ENCODE data around the gene IQGAP1.

IQGAP1 gene

DNA sequence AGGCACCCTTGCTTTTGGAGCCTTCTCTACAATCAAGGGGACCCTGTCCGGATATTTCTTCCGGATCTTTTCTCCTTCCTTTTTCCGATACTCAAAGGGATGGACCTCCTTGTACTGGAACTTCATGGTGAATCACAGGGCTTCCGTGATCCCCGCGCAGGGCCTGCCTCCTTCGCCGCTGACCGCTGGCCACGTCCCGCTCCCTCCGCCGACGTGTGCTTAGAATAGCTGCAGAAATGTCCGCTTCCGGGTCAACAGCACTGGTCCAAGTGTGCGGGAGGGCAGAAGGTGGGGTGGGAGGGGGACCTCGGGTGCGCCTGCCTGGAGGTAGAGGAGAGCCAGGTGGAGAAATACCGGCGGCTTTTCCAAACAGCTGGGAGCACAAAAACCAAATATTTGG, 39.0 kb upstream of the IQGAP1 start:
- Histone ChIP-seq H3K36me3 (ENCODE audit: control insufficient read depth in 2 of 2, insufficient read depth in 1 of 2, low read length in 2 of 2) (no peaks in the 10 kb centered on the region; a peak in 1 of 3 replicates), H3K4me3 (ENCODE audit: low read depth, low read length) (no peak overlapping the region), H3K9me3 (ENCODE audit: control insufficient read depth, insufficient read depth, low read depth, low read length) (no peaks in the 10 kb centered on the region), H3K27ac (ENCODE audit: extremely low read depth, low read depth, low read length) (no peak overlapping the region), H3K4me1 (ENCODE audit: control insufficient read depth, insufficient read depth, low read length) (peaks cover 2% of the 10 kb centered on the region; the same call in 1 of the 2 replicates)
- TF ChIP-seq ZNF280D (tag by site-specific recombination; IDR thresholded peaks at IDR 0.05), result no peak
- no peak for TF ChIP-seq PRDM4 (tag by site-specific recombination; IDR thresholded peaks at IDR 0.05)
- no peak for TF ChIP-seq CTCF (tag by site-specific recombination; IDR thresholded peaks at IDR 0.05)
- TF ChIP-seq ZNF221 (tag by site-specific recombination; IDR thresholded peaks at IDR 0.05; ENCODE audit: borderline replicate concordance), result no peak
- TF ChIP-seq ZNF114 (tag by site-specific recombination; IDR thresholded peaks at IDR 0.05), result no peak
- TF ChIP-seq ZNF488 (tag by site-specific recombination; IDR thresholded peaks at IDR 0.05), result no peak
- TF ChIP-seq, protein P1, sequence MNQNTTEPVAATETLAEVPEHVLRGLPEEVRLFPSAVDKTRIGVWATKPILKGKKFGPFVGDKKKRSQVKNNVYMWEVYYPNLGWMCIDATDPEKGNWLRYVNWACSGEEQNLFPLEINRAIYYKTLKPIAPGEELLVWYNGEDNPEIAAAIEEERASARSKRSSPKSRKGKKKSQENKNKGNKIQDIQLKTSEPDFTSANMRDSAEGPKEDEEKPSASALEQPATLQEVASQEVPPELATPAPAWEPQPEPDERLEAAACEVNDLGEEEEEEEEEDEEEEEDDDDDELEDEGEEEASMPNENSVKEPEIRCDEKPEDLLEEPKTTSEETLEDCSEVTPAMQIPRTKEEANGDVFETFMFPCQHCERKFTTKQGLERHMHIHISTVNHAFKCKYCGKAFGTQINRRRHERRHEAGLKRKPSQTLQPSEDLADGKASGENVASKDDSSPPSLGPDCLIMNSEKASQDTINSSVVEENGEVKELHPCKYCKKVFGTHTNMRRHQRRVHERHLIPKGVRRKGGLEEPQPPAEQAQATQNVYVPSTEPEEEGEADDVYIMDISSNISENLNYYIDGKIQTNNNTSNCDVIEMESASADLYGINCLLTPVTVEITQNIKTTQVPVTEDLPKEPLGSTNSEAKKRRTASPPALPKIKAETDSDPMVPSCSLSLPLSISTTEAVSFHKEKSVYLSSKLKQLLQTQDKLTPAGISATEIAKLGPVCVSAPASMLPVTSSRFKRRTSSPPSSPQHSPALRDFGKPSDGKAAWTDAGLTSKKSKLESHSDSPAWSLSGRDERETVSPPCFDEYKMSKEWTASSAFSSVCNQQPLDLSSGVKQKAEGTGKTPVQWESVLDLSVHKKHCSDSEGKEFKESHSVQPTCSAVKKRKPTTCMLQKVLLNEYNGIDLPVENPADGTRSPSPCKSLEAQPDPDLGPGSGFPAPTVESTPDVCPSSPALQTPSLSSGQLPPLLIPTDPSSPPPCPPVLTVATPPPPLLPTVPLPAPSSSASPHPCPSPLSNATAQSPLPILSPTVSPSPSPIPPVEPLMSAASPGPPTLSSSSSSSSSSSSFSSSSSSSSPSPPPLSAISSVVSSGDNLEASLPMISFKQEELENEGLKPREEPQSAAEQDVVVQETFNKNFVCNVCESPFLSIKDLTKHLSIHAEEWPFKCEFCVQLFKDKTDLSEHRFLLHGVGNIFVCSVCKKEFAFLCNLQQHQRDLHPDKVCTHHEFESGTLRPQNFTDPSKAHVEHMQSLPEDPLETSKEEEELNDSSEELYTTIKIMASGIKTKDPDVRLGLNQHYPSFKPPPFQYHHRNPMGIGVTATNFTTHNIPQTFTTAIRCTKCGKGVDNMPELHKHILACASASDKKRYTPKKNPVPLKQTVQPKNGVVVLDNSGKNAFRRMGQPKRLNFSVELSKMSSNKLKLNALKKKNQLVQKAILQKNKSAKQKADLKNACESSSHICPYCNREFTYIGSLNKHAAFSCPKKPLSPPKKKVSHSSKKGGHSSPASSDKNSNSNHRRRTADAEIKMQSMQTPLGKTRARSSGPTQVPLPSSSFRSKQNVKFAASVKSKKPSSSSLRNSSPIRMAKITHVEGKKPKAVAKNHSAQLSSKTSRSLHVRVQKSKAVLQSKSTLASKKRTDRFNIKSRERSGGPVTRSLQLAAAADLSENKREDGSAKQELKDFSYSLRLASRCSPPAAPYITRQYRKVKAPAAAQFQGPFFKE (tag by site-specific recombination; IDR thresholded peaks at IDR 0.05; ENCODE audit: borderline replicate concordance), result no peak
- no peak for TF ChIP-seq ZFP69B (tag by site-specific recombination; IDR thresholded peaks at IDR 0.05)
- TF ChIP-seq ZNF768 (tag by site-specific recombination; IDR thresholded peaks at IDR 0.05), result no peak
- TF ChIP-seq ZNF404 (tag by site-specific recombination; IDR thresholded peaks at IDR 0.05), result no peak
- no peak for TF ChIP-seq ZNF157 (tag by site-specific recombination; IDR thresholded peaks at IDR 0.05)
- TF ChIP-seq, protein P2, sequence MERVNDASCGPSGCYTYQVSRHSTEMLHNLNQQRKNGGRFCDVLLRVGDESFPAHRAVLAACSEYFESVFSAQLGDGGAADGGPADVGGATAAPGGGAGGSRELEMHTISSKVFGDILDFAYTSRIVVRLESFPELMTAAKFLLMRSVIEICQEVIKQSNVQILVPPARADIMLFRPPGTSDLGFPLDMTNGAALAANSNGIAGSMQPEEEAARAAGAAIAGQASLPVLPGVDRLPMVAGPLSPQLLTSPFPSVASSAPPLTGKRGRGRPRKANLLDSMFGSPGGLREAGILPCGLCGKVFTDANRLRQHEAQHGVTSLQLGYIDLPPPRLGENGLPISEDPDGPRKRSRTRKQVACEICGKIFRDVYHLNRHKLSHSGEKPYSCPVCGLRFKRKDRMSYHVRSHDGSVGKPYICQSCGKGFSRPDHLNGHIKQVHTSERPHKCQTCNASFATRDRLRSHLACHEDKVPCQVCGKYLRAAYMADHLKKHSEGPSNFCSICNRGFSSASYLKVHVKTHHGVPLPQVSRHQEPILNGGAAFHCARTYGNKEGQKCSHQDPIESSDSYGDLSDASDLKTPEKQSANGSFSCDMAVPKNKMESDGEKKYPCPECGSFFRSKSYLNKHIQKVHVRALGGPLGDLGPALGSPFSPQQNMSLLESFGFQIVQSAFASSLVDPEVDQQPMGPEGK (tag by site-specific recombination; IDR thresholded peaks at IDR 0.05), result no peak
- no peak for TF ChIP-seq PRDM1 (tag by site-specific recombination; IDR thresholded peaks at IDR 0.05)
- no peak for TF ChIP-seq ZNF341 (tag by site-specific recombination; IDR thresholded peaks at IDR 0.05; ENCODE audit: low read depth)
- TF ChIP-seq ZNF654 (tag by site-specific recombination; IDR thresholded peaks at IDR 0.05; ENCODE audit: low read depth), result no peak
- POLR2A ChIA-PET, result no interaction called here
- CTCF ChIA-PET, result no interaction called here

Measured in HEK293 (cell line).